HG03060 (cell line): Measurements from ENCODE around the gene EEF1A2.

ENCODE experiments used
- ATAC-seq: cut with Tn5 transposase; IDR thresholded peaks from one replicate; pipeline ENCODE4 v1.9.1; 2021; ENCODE audit warnings: low read depth, moderate number of reproducible peaks; ENCODE audit not compliant: unreplicated experiment

The EEF1A2 gene

DNA sequence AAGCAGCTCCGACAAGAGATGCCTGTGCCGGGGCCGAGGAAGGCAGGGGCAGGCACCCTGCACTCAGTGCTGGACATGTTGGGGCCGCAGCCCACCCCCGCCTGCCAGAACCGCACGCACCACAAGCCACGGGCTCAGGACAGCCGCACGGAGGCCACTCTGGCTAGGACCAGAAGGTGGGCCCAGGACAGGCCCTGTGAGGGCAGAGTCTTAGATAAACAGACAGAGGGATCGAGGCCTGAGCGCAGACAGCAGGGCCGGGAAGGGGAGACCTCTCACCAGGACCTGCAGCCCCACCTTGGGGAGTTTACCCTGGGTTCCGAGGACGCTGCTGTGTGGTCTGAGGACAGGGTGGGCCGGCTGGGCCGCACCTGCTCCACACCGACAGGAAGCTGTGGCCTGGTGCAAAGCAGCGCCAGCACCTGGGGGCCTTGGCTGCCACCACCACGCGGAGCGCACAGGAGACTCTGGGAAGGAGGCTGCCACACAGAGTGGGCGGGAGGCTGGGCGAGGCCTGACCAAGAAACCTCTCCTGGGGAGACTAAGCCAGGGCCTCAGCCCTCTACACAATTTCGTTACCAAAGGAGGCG is 58.4 kb downstream of the EEF1A2 start:
- no peak for ATAC-seq

DNA sequence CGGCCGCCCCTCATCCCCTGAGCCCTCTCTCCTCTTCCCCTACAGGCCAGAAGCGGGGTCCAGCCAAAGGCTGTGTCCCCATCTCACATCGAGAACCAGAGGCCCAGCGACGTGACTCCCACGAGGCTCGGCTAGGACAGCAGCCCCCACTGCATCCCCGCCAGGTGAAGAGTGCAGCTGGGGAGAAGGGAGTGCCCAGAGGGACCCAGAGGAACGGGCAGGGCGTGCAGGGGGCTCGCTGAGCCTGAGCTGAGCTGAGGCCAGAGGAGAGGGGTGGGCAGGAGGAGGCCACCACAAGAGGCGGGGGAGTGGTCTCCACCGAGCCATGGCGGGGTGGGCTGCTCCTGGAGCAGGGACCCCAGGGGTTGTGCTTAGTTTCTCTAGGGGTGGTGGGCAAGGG is 59.0 kb downstream of the EEF1A2 start:
- ATAC-seq: no peak

DNA sequence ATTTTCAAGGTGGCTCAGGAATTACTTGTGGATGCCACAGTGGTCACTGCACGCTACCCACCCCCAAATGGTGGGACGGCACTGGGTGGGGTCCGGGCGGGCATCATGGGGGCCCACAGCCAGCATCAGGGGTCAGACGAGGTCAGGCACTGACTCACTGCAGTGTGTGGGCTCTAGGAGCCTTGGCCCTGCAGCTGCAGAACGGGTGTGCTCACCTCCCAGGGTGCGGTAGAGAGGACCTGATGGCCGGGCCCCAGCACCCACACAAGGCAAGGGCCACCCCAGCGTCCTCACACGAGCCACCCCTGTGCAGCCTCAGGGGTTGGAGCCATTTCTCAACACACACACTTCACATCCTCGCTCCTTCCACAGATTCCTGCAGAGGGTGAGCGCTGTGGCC is 60.8 kb downstream of the EEF1A2 start:
- ATAC-seq: no peak
